Measurements from ENCODE around the gene FNIP2.
"Not testable (repeated sequence)": the region's sequence is repeated elsewhere in the genome, so short reads cannot be mapped to it uniquely, and the experiment has no call there.

FNIP2 gene

GRCh38 chr4:158796370-158797140, 27.7 kb downstream of the FNIP2 start:
- no peak for DNase-seq

- DNase-seq: no peak
Observed at GRCh38 chr4:158798062-158798461, 29.2 kb downstream of the FNIP2 start.

GRCh38 chr4:158799013-158799770, 30.4 kb downstream of the FNIP2 start:
- DNase-seq: no peak

DNA sequence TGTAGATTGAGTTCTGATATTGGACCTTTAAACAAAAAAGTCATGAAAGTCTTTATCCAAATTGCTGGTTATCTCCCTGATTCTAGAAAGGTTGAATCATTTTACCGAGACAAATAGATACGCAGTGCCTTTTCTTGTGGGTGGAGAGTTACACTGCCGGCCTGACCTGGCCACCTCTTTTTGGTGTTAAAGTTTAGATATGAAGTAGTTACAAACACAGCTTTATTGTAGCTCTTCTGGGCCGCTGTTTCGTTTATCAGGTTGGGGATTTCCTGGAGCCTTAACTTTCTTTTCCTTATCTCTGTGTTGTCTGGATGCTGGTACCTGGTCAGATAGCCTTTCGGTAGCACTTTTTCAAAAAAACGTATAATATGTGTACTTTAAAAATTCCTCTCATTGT, 31.0 kb downstream of the FNIP2 start:
- DNase-seq: no peak

- no peak for DNase-seq
Observed at GRCh38 chr4:158801066-158801465, 32.2 kb downstream of the FNIP2 start.

DNA sequence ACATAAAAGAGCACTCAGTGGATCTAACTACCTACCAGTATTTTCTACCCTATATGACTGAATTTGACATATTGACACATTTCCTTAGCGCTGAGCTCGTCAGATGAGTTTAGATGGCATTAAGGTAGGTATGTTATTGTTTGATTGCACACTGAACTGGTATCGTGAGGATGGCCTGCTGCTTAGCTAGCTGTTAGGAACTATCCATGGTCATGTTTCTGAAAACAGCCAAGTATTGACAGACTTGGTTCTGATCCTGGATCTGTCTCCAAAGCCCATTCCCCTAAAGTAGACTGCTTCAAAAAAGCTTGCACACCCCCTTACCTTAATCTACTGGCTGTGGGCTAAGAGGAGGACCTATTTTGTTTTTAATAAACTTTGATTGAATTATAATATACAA, 32.9 kb downstream of the FNIP2 start:
- DNase-seq: no peak

DNA sequence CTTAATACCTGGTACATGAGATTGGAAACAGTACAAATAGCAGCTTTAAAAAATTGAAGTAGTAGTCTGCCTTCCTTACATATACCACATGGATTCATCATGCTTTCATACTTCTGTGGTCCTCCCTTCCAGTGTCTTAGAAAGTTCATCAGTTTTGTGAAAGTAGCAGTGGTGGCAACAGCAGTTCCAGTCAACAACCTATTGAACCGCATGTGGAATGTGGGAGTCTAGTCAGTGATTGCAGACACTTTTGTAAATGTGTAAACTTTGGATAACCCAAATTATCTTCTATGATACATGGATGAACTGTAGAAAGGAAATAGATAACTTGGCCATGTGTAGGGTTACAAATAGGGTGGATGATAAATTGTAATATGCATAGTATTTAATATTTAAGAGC, 34.1 kb downstream of the FNIP2 start:
- DNase-seq: no peak

DNA sequence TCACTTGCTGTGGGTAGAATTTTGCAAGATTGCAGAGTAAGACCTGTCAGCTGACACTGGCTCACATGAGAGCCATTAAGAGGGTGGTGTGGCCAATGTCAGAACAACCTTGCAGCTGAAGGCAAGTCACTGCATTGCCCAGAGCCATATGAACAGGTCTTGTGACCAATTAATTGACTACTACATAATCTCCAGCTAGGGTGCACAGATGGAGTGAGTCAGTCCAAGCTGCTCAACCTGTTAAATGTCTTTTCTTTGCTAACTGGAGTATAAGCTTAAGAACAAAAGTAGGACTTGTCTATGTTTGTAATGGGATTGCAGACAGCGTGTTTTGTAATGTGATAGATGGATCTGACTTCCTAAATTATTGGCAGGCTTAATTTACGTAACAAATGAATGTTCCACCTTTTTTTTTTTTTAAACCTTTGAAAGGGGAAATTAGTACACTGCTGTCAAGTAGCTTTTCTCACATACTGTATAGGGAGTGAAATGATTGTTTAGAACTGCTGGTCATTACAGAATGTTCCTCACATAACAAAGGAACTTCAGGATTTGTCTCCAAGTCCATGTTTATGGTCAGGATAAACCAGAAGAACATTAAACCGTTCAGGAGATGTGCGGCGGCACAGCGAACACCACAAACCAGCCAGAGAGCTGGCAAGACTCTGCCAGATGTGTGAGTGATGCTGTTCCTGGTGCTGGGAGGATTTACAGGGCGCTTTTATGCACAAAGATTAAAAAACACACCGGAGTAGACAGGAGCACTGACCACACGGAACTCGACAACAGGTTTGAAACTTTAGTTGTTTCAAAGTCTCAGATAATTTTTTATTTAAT, 37.0 kb downstream of the FNIP2 start:
- DNase-seq: no peak

DNA sequence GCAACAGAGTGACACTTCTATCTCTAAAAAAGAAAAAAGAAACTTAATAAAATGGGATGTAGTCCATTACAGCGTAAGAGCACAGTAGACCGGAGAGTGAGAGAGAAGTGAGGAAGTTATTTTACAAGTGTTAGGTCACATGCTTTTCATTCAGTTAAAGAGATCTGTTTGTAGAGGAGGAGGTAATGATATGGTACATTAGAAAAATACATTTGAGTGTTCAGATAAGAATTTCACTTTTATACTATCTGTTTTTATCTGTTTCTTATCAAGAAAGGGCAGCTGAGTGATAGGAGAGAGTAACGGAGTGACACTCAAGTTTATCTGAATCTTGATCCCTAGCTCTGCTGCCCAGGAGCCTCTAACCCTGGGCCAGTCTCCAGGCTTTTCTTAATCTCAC, 38.9 kb downstream of the FNIP2 start:
- no peak for DNase-seq

GRCh38 chr4:158808399-158808798, 39.6 kb downstream of the FNIP2 start:
- DNase-seq: no peak

DNA sequence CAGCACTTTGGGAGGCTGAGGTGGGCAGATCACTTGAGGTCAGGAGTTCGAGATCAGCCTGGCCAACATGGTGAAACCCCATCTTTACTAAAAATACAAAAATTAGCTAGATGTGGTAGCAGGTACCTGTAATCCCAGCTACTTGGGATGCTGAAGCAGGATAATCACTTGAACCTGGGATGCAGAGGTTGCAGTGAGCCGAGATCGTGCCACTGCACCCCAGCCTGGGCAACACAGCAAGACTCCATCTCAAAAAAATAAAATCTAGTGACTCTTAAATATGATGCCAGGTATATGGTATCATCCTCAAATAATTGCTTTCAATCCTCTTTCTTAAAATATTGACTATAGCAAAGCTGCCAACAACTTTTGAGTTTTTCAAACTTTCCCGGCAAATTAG, 40.4 kb downstream of the FNIP2 start:
- DNase-seq: not testable (repeated sequence)

DNA sequence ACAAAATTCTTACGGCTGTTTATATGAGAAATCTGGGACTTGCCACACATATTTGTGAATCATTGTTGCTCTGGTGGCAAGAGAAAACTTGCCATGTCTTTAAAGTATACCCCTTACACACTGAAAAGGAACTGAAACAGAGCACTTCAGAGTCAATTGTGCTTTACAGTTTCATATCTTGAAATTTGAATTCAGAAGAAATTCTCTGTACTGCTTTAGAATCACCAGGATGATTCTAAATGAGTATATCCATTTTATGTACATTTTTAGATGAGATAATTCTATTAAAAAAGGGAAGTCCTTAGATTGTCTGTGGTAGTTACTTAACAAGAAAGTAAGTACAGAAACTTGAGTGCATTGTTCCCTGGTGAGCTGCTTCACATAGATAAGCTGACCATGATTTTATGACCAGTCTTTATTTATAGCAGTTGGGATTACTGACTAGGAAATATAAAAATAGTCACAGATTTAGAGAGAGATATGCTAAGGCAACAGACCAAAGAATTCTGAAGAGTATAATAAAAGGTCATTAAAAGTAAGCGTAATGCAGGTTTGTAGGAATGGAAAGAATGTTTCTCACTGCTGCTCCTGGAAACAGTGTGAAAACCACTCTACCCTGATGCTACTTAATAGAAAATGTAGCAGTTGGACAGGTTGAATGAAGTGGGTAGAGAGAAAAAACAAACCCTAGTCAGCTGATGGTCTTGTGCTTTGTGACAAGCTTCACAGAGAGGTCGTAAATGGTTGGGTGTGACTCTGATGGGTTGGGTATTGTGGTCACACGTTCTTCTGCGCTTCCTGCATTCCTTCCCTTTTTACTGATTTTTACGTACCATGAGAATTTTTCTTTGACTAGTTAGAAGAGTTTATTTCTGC, 41.0 kb downstream of the FNIP2 start:
- DNase-seq: no peak

DNA sequence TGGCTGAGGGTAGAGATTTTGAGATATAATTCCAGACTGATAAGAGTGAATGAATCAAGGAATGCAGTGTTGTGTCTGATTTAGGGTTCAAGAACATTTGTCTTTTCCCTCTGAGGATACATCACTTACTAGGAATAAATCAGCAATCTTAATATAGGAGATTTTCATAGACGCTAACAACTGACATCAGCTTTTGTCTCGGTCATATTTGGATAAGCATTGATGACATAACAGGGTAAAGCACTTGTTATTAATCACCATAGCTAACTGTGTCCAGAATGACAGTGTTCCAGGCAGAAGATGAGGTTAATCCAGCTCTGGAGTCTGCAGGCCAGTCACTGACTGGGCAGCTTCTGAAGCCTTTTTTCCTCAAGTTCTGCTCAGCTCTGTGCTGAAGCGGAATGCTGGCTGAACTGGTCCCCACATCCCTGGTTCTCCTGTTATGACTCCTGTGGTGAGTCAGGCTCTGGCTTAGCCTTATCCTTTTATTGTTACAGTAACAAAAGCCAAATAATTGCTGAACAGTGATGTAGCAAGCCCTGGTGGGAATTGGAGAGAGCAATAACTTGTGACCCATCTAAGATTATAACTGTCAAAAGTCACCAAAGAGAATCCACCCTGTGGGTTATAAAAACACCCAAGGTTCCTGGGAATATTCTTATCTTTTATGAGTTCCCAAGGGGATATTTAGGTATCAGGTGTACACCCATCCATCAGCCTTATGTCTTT, 41.8 kb downstream of the FNIP2 start:
- no peak for DNase-seq

GRCh38 chr4:158811216-158811540, 42.4 kb downstream of the FNIP2 start:
- DNase-seq: no peak

DNA sequence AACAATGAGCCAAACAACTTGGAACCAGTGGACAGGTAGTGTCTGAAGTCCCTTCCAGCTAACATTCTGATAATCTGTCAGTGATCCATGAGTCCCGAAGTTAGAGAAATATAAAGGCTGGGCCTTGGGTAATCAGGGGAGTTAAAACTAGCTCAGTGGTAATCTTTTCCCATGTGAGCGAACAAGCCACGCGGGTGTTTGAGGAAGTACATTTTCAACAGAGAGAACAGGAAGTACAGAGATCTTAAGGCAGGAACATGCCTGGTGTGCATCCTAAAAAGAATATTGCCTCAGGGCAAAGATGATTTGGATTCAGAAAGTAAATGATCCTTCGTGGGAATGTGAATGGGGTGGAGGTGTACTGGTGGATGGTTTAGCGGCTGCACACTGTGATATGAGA, 42.9 kb downstream of the FNIP2 start:
- DNase-seq: no peak

GRCh38 chr4:158812133-158812532, 43.3 kb downstream of the FNIP2 start:
- no peak for DNase-seq

GRCh38 chr4:158812543-158812942, 43.7 kb downstream of the FNIP2 start:
- no peak for DNase-seq

DNA sequence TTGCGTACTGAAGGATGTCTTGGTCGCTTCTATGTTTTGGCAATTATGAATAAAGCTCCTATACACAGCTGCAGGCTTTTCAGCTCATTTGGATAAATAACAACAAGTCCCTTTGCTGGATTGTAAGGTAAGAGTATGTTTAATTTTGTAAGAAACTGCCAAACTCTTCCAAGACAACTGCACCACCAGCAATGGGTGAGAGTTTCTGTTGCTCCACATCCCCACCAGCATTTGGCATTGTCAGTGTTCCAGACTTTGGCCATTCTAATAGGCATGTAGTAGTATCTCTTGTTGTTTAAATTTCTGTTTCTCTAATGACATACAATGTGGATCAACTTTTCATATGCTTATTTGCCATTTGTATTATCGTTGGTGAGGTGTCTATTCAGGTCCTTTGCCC, 44.3 kb downstream of the FNIP2 start:
- DNase-seq: no peak

- DNase-seq: no peak
Observed at GRCh38 chr4:158814207-158814606, 45.4 kb downstream of the FNIP2 start.

DNA sequence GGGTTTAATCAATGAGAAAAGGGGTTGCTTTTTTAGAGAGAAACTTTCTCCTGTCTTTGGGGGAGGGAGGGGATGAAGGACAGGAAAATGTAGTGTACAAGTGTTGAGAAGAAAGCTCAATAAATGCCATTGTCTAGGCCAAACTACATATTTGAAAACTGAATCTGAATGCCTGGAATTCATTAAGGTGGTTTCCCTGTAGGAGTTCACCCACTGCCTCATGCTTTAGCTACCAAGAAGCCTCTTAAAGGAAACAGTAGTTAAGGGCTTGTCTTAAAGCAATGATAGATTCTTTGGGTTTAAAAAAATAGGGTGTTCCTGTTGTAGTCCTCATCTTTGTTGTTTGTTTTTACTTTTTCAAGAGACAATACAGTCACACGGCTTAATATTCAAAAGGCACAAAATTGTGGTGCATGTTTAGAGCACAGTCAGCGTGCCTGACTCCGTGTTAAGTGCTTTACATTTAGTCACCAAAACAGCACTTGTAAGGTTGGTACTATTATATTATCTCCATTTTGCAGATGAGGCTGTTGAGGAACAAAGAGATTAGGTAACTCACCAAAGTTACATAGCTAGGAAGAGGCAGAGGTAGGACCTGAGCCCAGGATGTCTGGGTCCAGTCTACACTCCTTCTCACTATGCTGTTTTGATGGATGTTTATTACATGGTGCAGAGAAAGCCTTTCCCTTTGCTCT, 46.0 kb downstream of the FNIP2 start:
- DNase-seq: no peak

DNA sequence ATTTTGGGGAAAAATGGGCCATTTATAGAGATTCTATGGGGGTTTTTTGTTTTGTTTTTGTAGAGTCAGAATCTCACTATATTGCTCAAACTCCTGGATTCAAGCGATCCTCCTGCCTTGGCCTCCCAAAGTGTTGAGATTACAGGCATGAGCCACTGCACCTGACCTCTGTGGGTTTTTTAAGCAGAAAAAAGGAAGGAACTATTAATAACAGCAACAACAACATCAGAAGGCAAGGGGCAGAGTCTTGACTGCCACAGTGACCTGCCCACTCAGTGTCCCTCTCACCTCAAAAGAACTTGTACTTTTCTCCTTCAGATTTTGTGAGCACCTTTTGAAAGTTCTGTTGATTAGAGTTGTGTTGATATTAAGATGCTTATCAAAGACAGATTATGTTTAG, 48.1 kb downstream of the FNIP2 start:
- no peak for DNase-seq
